Fibroblast of villous mesenchyme (primary cell): ENCODE measurements around the gene CSDE1. TPM values are rescaled to one million over a fixed set of nuclear protein-coding genes. Genes with fewer than 3 reads are reported as not detected.
"Not testable (repeated sequence)": the region's sequence is repeated elsewhere in the genome, so short reads cannot be mapped to it uniquely, and the experiment has no call there.

Source experiments
- DNase-seq: peaks from one replicate; pipeline ENCODE4 v3.0.0-alpha.2; 2010; ENCODE audit warnings: low read depth
- H3K4me3 ChIP-seq: 2 replicates; pipeline ENCODE4 v1.5.1; 2011; ENCODE audit warnings: low read depth, mild to moderate bottlenecking, low read length
- total RNA-seq: library from RNA; depleted of rRNA; stranded (reverse); fragments of >200 nt; gene quantifications from 2 replicates; pipeline ENCODE4 v1.2.3, GENCODE V29; 2012
- TF ChIP-seq, protein P1 (sequence below): IDR thresholded peaks from 2 replicates; pipeline ENCODE4 v1.5.1; 2012; ENCODE audit warnings: low read depth, mild to moderate bottlenecking, low read length; ENCODE audit not compliant: insufficient read depth

Gene CSDE1
- total RNA-seq = 419 and 541 TPM in 2 replicates

GRCh38 chr1:114757455-114758255, at the start of gene CSDE1:
Gene CSDE1, minus strand, starts transcription at chr1:114757984. Its CDS starts 18,094 bp downstream, at chr1:114739890.
- peak within 1 kb of the TSS; percentile 81 for H3K4me3 ChIP-seq
- TF ChIP-seq, protein P1, sequence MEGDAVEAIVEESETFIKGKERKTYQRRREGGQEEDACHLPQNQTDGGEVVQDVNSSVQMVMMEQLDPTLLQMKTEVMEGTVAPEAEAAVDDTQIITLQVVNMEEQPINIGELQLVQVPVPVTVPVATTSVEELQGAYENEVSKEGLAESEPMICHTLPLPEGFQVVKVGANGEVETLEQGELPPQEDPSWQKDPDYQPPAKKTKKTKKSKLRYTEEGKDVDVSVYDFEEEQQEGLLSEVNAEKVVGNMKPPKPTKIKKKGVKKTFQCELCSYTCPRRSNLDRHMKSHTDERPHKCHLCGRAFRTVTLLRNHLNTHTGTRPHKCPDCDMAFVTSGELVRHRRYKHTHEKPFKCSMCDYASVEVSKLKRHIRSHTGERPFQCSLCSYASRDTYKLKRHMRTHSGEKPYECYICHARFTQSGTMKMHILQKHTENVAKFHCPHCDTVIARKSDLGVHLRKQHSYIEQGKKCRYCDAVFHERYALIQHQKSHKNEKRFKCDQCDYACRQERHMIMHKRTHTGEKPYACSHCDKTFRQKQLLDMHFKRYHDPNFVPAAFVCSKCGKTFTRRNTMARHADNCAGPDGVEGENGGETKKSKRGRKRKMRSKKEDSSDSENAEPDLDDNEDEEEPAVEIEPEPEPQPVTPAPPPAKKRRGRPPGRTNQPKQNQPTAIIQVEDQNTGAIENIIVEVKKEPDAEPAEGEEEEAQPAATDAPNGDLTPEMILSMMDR = peak; percentile 59
- peak; percentile 99 for DNase-seq

DNA sequence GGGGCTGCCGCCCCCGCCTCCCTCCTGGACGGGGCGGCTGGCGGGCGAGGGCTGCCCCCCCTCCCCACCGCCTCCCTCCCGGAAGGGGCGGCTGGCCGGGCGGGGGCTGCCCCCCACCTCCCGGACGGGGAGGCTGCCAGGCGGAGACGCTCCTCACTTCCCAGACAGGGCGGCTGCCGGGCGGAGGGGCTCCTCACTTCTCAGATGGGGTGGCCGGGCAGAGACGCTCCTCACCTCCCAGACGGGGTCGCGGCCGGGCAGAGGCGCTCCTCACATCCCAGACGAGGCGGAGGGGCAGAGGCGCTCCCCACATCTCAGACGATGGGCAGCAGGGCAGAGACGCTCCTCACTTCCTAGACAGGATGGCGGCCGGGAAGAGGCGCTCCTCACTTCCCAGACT, 46.7 kb upstream of the CSDE1 start:
- DNase-seq, H3K4me3 ChIP-seq: not testable (repeated sequence)

GRCh38 chr1:114803001-114803400, 45.2 kb upstream of the CSDE1 start:
- TF ChIP-seq, protein P1 = no peak
- no peak overlapping the region for H3K4me3 ChIP-seq
- DNase-seq = no peak

- TF ChIP-seq, protein P1 = no peak
- H3K4me3 ChIP-seq = no peak overlapping the region
- DNase-seq = no peak
Measured at GRCh38 chr1:114794038-114794437, 36.3 kb upstream of the CSDE1 start.

DNA sequence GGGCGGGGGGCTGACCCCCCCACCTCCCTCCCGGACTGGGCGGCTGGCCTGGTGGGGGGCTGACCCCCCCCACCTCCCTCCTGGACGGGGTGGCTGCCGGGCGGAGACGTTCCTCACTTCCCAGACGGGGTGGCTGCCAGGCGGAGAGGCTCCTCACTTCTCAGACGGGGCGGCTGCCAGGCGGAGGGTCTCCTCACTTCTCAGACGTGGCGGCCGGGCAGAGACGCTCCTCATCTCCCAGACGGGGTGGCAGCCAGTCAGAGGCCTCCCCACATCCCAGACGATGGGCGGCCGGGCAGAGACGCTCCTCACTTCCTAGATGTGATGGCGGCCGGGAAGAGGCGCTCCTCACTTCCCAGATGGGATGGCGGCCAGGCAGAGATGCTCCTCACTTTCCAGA, 32.8 kb upstream of the CSDE1 start:
- DNase-seq, H3K4me3 ChIP-seq: not testable (repeated sequence)

DNA sequence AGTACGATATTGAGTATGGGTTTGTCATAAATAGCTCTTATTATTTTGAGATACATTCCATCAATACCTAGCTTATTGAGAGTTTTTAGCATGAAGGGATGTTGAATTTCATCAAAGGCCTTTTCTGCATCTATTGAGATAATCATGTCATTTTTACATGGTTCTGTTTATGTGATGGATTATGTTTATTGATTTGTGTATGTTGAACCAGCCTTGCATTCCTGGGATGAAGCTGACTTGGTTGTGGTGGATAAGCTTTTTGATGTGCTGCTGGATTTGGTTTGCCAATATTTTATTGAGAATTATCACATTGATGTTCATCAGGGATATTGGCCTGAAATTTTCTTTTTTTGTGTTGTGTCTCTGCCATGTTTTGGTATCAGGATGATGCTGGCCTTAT, 28.7 kb upstream of the CSDE1 start:
- not testable (repeated sequence) for H3K4me3 ChIP-seq, DNase-seq

GRCh38 chr1:114782476-114782875, 24.7 kb upstream of the CSDE1 start:
- DNase-seq = no peak
- no peak overlapping the region for H3K4me3 ChIP-seq
- TF ChIP-seq, protein P1 = no peak

DNA sequence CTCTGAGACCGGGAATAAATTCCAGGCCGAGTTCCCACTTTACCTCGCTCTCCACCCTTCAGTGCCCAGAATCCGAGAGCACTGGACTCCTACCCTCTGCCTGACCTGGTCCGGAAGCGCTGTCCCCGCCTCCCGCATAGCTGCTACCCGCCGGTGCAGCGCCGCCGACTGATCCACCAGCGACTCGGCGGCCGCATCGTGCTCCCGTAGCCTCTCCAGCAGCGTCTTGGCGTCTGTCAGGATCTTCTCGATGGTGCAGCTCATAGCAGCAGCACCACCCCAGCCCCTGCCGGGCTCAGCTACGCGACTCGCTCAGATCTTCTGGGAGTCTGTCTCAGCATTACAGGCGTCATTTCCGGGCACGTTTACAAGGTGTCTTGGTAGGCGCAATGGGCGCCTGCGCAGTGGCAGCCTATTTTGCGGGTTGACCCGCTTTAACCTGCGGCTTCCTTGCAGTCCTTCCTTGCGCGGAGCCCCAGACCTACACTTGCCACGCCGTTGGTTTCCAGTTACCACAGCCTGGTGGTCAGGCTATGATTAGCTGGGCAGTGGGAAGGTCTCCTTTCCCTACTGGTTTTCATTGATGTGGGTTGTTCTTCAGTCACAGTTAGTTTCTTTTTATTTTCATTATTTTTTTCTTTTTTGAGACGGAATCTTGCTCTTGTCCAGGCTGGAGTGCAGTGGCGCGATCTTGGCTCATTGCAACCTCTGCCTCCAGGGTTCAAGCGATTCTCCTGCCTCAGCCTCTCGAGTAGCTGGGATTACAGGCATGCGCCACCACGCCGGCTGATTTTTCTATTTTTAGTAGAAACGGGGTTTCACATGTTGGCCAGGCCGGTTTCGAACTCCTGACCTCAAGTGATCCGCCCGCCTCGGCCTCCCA, 22.8 kb upstream of the CSDE1 start, which contains the start of gene SIKE1:
SIKE1 (minus strand) TSS at position 342 of the 883 bp plus-strand sequence; CDS start at position 264, 78 bp downstream.
- DNase-seq = peak; percentile 96
- TF ChIP-seq, protein P1 = no peak
- peak within 1 kb of the TSS; percentile 94 for H3K4me3 ChIP-seq
